Measurements from ENCODE around the gene UTP4.

DNA sequence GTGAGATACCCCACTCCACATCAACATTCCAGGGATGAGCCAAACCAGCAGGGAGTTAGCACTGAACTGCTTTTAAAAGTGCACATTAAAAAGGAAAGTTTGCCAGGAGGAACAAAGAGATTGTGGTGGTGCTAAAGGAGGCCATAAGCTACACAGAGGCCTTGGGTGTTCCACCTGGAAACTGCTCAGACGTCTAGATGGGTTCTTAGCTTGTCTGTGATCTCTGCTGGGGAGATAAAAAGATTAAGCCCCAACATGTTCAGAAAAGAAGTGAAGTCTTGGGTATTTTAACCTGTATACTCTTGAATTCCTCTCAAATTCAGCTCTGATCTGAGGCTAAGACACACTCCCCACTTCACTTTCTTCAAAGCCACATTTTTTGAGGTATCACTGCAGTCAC is 16.6 kb upstream of the UTP4 start:
- TF ChIP-seq, protein P1, sequence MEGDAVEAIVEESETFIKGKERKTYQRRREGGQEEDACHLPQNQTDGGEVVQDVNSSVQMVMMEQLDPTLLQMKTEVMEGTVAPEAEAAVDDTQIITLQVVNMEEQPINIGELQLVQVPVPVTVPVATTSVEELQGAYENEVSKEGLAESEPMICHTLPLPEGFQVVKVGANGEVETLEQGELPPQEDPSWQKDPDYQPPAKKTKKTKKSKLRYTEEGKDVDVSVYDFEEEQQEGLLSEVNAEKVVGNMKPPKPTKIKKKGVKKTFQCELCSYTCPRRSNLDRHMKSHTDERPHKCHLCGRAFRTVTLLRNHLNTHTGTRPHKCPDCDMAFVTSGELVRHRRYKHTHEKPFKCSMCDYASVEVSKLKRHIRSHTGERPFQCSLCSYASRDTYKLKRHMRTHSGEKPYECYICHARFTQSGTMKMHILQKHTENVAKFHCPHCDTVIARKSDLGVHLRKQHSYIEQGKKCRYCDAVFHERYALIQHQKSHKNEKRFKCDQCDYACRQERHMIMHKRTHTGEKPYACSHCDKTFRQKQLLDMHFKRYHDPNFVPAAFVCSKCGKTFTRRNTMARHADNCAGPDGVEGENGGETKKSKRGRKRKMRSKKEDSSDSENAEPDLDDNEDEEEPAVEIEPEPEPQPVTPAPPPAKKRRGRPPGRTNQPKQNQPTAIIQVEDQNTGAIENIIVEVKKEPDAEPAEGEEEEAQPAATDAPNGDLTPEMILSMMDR (conservative IDR thresholded peaks at IDR 0.05; ENCODE audit: low read length), result no peak
- no peak for TF ChIP-seq EZH2phosphoT487 (IDR thresholded peaks at IDR 0.05; ENCODE audit: borderline replicate concordance, low read depth, low read length)

Measured in OCI-LY7 (cell line).